Activated CD4-positive, alpha-beta memory T cell treated with anti-CD3 and anti-CD28 coated beads for 36 hours (primary cell): ENCODE data around the gene COX20. TPM values are rescaled to one million over a fixed set of nuclear protein-coding genes. Genes with fewer than 3 reads are reported as not detected.

Experiments used
- CTCF ChIA-PET: fragments of 350-600 bp; sonication (Branson Sonifier 250); formaldehyde crosslinking; loops from one replicate; lab custom pipeline; 2021; ENCODE audit warnings: antibody characterized with exemption, inconsistent platforms; lab: Charles Lee
- POLR2A ChIA-PET: fragments of 350-600 bp; sonication (Branson Sonifier 250); formaldehyde crosslinking; loops from one replicate; lab custom pipeline; 2021; ENCODE audit warnings: antibody characterized with exemption; lab: Charles Lee
- DNase-seq: peaks from one replicate; pipeline ENCODE4 v3.0.0-alpha.2; 2020
- H3K27ac Mint-ChIP-seq: one replicate; pipeline ENCODE4 v1.8.0; 2021; ENCODE audit warnings: mixed read lengths
- H3K27me3 Mint-ChIP-seq: one replicate; pipeline ENCODE4 v1.8.0; 2021; ENCODE audit warnings: mixed read lengths
- H3K36me3 Mint-ChIP-seq: one replicate; pipeline ENCODE4 v1.8.0; 2021; ENCODE audit warnings: mixed read lengths
- H3K4me1 Mint-ChIP-seq: one replicate; pipeline ENCODE4 v1.8.0; 2021; ENCODE audit warnings: low read depth, mixed read lengths
- H3K4me3 Mint-ChIP-seq: one replicate; pipeline ENCODE4 v1.8.0; 2021; ENCODE audit warnings: mild to moderate bottlenecking, mixed read lengths
- H3K9me3 Mint-ChIP-seq: one replicate; pipeline ENCODE4 v1.8.0; 2021; ENCODE audit warnings: mixed read lengths
- intact Hi-C: fragments of 100-400 bp; cut with micrococcal nuclease; formaldehyde crosslinking; loops from one replicate; pipeline ENCODE4 v1.15.1; 2023
- total RNA-seq, 2 experiments: library from RNA; stranded (reverse); gene quantifications; one replicate each; pipeline ENCODE4 v1.2.3, GENCODE V29; 2021

The COX20 gene
- total RNA-seq, 2 experiments from 2014 or later: 23.4 to 27.8 TPM

DNA sequence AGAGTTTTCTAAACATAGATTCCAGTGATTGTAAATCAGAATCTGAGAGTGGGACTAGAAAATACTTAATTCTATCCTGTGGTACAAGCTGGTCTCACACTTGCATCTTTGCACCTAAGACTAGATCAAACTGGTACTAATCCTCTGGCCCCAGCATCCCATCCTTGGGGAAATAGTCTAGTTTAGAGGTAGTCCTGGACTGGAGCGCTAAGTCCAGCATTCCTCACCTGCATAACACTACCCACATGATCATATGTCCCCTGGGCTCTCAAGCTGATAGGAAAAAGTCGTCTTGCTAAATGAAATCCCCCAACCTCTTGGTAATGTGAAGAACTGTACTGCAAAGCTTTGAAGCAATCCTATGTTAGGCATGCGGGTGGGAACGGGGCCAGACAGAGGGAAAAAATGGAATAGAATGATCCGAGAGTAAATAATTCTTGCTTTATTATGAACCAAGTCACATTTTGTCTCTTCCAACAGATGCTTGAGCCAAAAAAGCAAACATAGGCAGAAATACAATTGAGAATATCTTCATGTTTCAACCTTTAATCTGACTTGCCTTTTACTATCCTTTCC is 4.8 kb downstream of the COX20 start:
- H3K4me3 Mint-ChIP-seq: no peak overlapping the region
- ChIA-PET POLR2A (interaction anchor here (1.1 to 8.5 kb wide), 3 partner anchors 7 to 21 kb away, joined by 3 to 219 read pairs (median 56); partner anchors contain the start of gene HNRNPU), CTCF (interaction anchor here (1.1 to 2.1 kb wide), 5 partner anchors 10 to 203 kb away, joined by 3 to 12 read pairs (median 4); partner anchors contain the start of gene HNRNPU)
- peaks cover 70% of the 10 kb centered on the region for H3K36me3 Mint-ChIP-seq
- no peaks in the 10 kb centered on the region for H3K9me3 Mint-ChIP-seq
- H3K27ac Mint-ChIP-seq: peak overlapping the region; percentile 59
- DNase-seq: no peak
- H3K27me3 Mint-ChIP-seq: no peaks in the 10 kb centered on the region
- intact Hi-C loops: no loop called here
- H3K4me1 Mint-ChIP-seq: peaks cover 74% of the 10 kb centered on the region

DNA sequence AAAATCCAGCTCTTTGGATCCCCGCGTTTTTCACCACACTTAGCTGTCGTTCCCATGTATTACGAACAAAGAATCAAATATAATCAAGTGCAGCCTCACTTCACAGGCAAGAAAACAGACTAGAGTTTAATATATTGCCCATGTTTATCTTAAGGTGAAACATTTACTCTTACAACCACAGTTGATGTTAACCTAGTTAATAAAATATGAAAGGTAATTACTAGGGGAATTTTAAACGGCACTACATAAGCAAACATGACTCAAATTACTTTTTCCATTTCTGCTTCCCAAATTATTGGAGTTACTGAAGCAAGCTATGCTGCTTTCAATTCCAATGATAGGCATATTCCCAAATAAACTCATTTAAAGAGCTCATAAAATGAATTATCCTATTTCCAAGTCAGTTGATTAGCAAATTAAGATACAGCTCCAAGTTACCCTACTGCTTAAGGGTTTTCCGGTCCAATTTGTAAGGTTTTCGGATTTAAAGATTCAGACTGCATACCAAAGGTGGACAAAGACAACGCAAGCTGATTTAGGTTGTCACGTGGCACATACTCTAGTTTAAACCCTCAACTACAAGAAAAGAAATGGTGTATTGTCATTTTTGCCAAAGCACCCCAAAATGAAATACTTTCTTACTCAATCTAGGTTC is 5.9 kb downstream of the COX20 start:
- POLR2A ChIA-PET: interaction anchor here (0.9 to 1.7 kb wide), 2 partner anchors 12 to 14 kb away, joined by 4 to 6 read pairs; no protein-coding TSS in a partner anchor
- Mint-ChIP-seq H3K4me1 (peaks cover 81% of the 10 kb centered on the region), H3K27ac (peak overlapping the region; percentile 59), H3K9me3 (no peaks in the 10 kb centered on the region), H3K27me3 (no peaks in the 10 kb centered on the region), H3K4me3 (no peak overlapping the region), H3K36me3 (peaks cover 69% of the 10 kb centered on the region)
- no peak for DNase-seq
- CTCF ChIA-PET: no interaction called here
- intact Hi-C loops: no loop called here

DNA sequence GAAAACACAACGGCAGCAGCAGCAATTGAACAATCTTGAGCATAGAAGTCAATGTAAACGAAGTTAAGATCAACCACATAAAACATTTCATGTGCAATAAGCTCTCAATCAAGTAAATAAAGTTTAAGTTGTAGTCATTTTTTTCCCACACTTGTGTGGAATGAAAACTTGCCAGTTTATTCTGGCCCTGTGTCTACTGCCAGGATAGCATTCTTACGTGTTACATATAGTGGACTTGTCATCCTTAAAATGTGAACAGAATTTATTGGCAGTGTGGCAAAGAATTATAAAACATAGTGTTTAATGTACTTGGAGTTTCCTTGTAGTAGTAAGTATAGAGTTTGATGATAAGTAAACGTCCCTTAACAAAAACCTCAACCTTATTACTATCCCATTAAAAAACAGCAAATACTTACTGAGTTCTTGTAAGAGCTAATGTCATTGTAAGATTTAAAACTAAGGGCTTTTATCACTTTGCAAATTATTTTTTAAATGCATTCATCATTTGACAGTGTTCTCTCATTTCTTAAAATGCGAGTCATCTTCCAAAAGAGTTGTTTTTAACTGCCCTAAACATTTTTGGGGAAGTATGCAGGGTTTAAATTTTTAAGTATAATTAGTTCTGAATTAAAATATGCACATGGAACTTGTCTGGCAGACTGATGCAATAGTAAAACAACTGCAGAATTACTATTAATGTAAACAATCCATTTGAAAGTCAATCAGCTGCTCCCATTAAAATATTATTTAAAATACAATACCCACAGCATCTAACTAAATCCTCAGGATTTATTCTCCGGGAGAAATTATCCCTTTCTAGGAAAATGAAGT is 7.9 kb downstream of the COX20 start:
- ChIA-PET POLR2A (interaction anchor here (1.2 to 2.6 kb wide), 4 partner anchors 8 to 199 kb away, joined by 5 to 19 read pairs (median 7); partner anchors contain the start of gene COX20), CTCF (interaction anchor here (0.8 to 1.0 kb wide), 2 partner anchors 7 to 15 kb away, joined by 3 read pairs; no protein-coding TSS in a partner anchor)
- Mint-ChIP-seq H3K9me3 (no peaks in the 10 kb centered on the region), H3K27me3 (no peaks in the 10 kb centered on the region), H3K27ac (peak overlapping the region; percentile 18), H3K36me3 (peaks cover 69% of the 10 kb centered on the region), H3K4me3 (no peak overlapping the region), H3K4me1 (peaks cover 68% of the 10 kb centered on the region)
- no peak for DNase-seq
- intact Hi-C loops: no loop called here

DNA sequence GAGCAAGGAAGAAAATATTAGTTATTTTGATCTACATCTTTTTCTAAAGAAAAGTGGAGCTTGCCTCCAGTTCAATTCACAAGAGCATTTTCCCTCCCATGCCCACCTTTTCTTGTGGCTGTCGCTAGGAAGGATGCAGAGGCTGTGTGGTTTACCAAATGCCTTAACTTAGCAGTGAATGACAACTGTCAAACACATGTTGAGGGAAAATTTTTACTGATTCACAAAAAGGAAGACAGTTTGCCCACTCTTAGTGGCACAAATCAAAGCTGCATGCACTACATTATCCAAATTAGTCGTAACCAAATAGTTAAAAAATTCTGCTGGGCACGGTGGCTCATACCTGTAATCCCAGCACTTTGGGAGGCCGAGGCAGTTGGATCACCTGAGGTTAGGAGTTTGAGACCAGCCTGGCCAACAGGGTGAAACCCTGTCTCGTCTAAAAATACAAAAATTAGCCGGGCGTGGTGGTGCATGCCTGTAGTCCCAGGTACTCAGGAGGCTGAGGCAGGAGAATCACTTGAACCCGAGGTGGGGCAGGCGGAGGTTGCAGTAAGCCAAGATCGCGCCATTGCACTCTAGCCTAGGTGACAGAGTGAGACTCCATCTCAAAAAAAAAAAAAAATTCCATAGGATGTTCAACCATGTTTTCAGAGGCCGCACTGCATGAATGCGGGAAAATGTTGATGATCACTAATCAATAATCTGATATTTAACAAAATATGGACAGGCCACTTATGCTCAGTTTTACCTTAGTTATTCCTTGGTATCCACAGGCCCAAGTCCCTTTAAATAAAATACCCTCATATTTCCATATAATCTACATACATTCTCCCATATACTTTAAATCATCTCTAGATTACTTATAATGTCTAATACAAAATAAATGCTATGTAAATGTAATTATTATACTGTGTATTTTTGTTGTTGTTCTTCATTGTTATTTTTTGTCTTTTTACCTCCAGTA is 9.0 kb downstream of the COX20 start:
- no peak for DNase-seq
- Mint-ChIP-seq H3K9me3 (no peaks in the 10 kb centered on the region), H3K36me3 (peaks cover 71% of the 10 kb centered on the region), H3K27me3 (no peaks in the 10 kb centered on the region), H3K4me3 (no peak overlapping the region), H3K4me1 (peaks cover 67% of the 10 kb centered on the region), H3K27ac (peak overlapping the region; percentile 75)
- CTCF ChIA-PET: interaction anchor here (0.8 to 1.0 kb wide), 2 partner anchors 8 to 14 kb away, joined by 3 read pairs; no protein-coding TSS in a partner anchor
- POLR2A ChIA-PET: interaction anchor here (0.9 to 2.6 kb wide), 5 partner anchors 9 to 198 kb away, joined by 3 to 19 read pairs (median 6); partner anchors contain the start of gene COX20
- intact Hi-C loops: no loop called here

DNA sequence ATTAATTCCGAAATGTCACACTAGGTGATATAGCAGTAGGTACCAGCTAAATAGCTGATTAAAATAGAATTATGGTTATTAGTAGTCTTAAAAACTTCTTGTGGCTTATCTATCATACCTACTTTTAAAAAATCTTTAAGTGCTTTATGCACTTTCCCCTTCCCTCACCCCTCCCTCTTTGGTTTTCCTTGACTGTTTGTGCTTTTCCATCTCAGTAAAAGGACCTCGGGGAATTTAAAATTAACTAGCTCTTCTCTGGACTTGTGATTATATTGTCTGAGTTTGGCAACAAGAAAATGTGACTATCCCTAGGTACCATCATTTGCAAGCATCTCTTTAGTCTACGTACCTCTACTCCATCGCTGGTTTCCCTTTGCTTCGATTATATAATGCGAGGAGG is 11.2 kb downstream of the COX20 start:
- Mint-ChIP-seq H3K27me3 (no peaks in the 10 kb centered on the region), H3K4me3 (no peak overlapping the region), H3K4me1 (peaks cover 68% of the 10 kb centered on the region), H3K27ac (no peak overlapping the region), H3K9me3 (no peaks in the 10 kb centered on the region), H3K36me3 (peaks cover 70% of the 10 kb centered on the region)
- intact Hi-C loops: loop anchor here (1.0 kb wide), 1 partner anchor 9 kb away; no protein-coding TSS in a partner anchor
- ChIA-PET POLR2A (interaction anchor here (2.2 to 8.9 kb wide), 2 partner anchors 11 to 15 kb away, joined by 13 to 63 read pairs; partner anchors contain the start of genes COX20 and HNRNPU), CTCF (interaction anchor here (0.7 to 2.5 kb wide), 3 partner anchors 11 to 196 kb away, joined by 3 to 11 read pairs (median 4); no protein-coding TSS in a partner anchor)
- no peak for DNase-seq

DNA sequence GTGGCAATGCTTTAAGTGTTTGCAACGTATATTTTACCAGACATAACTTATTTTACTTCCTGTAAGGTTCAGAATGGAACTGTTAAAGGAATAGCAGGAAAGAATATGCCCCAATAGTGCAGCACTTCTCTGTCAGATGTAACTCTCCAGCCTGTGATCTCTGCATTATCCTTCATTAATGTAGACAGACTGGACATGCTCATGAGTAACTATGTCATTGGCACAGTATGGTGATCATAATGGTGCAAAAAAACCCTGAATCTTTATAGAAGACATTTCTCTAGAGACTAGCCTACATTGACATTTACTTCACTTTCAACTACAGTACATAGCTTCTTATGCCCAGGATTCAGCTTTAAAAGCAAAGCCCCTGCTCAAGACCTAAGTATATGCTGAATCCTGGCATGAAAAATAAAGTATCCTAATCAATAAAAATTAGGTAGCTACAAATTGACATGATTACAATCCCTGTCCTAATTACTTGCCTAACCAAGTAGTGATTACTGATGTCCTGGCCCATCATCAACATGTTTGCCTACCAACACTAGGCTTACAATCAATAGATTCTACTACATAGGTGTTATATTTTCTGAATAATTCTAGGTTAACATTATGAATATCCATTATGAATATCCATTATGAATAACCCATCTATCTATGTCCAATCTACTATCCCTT is 13.9 kb downstream of the COX20 start:
- intact Hi-C loops: no loop called here
- CTCF ChIA-PET: interaction anchor here (1.3 to 1.8 kb wide), 4 partner anchors 9 to 48 kb away, joined by 3 to 6 read pairs (median 5); no protein-coding TSS in a partner anchor
- Mint-ChIP-seq H3K27me3 (no peaks in the 10 kb centered on the region), H3K27ac (peak overlapping the region; percentile 40), H3K9me3 (no peaks in the 10 kb centered on the region), H3K36me3 (peaks cover 71% of the 10 kb centered on the region), H3K4me3 (no peak overlapping the region), H3K4me1 (peaks cover 71% of the 10 kb centered on the region)
- POLR2A ChIA-PET: interaction anchor here (5.8 to 8.9 kb wide), 2 partner anchors 12 to 13 kb away, joined by 56 to 63 read pairs; partner anchors contain the start of genes COX20 and HNRNPU
- no peak for DNase-seq

GRCh38 chr1:244850099-244850852 is 14.8 kb downstream of the COX20 start:
- H3K4me3 Mint-ChIP-seq: no peak overlapping the region
- peaks cover 75% of the 10 kb centered on the region for H3K36me3 Mint-ChIP-seq
- CTCF ChIA-PET: interaction anchor here (0.7 to 1.8 kb wide), 7 partner anchors 8 to 193 kb away, joined by 3 to 6 read pairs (median 4); no protein-coding TSS in a partner anchor
- no peak for DNase-seq
- no peaks in the 10 kb centered on the region for H3K27me3 Mint-ChIP-seq
- peak overlapping the region; percentile 65 for H3K27ac Mint-ChIP-seq
- H3K4me1 Mint-ChIP-seq: peaks cover 72% of the 10 kb centered on the region
- POLR2A ChIA-PET: interaction anchor here (5.8 to 8.9 kb wide), 2 partner anchors 12 to 13 kb away, joined by 56 to 63 read pairs; partner anchors contain the start of genes COX20 and HNRNPU
- H3K9me3 Mint-ChIP-seq: no peaks in the 10 kb centered on the region
- intact Hi-C loops: no loop called here

GRCh38 chr1:244850896-244851295 is 15.4 kb downstream of the COX20 start:
- Mint-ChIP-seq H3K27ac (peak overlapping the region; percentile 65), H3K4me3 (no peak overlapping the region), H3K4me1 (peaks cover 74% of the 10 kb centered on the region), H3K36me3 (peaks cover 77% of the 10 kb centered on the region), H3K9me3 (no peaks in the 10 kb centered on the region), H3K27me3 (no peaks in the 10 kb centered on the region)
- ChIA-PET POLR2A (interaction anchor here (5.8 to 8.9 kb wide), 2 partner anchors 11 to 14 kb away, joined by 56 to 63 read pairs; partner anchors contain the start of genes COX20 and HNRNPU), CTCF (interaction anchor here (0.7 to 1.8 kb wide), 6 partner anchors 8 to 192 kb away, joined by 3 to 6 read pairs (median 4); no protein-coding TSS in a partner anchor)
- intact Hi-C loops: no loop called here
- DNase-seq: no peak

- H3K36me3 Mint-ChIP-seq: peaks cover 79% of the 10 kb centered on the region
- intact Hi-C loops: no loop called here
- no peak for DNase-seq
- H3K27me3 Mint-ChIP-seq: no peaks in the 10 kb centered on the region
- no peak overlapping the region for H3K4me3 Mint-ChIP-seq
- peaks cover 77% of the 10 kb centered on the region for H3K4me1 Mint-ChIP-seq
- H3K9me3 Mint-ChIP-seq: no peaks in the 10 kb centered on the region
- H3K27ac Mint-ChIP-seq: peak overlapping the region; percentile 26
- ChIA-PET POLR2A (interaction anchor here (5.8 to 8.9 kb wide), 2 partner anchors 10 to 14 kb away, joined by 56 to 63 read pairs; partner anchors contain the start of genes COX20 and HNRNPU), CTCF (interaction anchor here (0.6 to 1.6 kb wide), 3 partner anchors 13 to 405 kb away, joined by 3 to 9 read pairs (median 4); partner anchors contain the start of gene HNRNPU)
Observed at GRCh38 chr1:244851546-244852231, 16.2 kb downstream of the COX20 start.
